GM18909 (cell line): ENCODE results near the gene HOGA1.
A peak's percentile ranks its signal among the peaks of the same experiment; 100 is the strongest.
"Not testable (repeated sequence)": the region's sequence is repeated elsewhere in the genome, so short reads cannot be mapped to it uniquely, and the experiment has no call there.

Source experiments
- ATAC-seq: cut with Tn5 transposase; IDR thresholded peaks from one replicate; pipeline ENCODE4 v1.9.1; 2021; ENCODE audit warnings: mild to moderate bottlenecking; ENCODE audit not compliant: unreplicated experiment, poor library complexity

The HOGA1 gene

DNA sequence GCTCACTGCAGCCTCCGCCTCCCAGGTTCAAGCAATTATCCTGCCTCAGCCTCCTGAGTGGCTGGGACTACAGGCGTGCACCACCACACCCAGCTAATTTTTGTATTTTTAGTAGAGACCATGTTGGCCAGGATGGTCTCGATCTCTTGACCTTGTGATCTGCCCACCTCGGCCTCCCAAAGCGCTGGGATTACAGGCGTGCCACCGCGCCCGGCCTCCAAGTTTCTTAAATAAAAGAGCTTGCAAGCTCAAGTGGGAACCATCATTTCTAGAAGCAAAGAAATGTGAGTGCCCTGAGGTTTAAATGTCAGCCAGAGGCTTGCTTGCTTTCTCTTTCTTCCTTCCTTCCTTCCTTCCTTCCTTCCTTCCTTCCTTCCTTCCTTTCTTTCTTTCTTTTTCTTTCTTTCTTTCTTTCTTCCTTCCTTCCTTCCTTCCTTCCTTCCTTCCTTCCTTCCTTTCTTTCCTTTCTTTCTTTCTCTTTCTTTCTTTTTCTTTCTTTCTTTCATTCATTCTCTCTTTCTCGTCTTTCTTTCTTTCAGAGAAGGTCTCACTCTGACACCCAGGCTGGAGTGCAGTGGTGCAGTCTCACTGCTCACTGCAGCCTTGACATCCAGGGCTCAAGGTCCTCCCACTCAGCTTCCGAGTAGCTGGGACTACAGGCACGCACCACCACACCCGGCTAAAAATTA is 58.4 kb downstream of the HOGA1 start:
- ATAC-seq, result not testable (repeated sequence)

DNA sequence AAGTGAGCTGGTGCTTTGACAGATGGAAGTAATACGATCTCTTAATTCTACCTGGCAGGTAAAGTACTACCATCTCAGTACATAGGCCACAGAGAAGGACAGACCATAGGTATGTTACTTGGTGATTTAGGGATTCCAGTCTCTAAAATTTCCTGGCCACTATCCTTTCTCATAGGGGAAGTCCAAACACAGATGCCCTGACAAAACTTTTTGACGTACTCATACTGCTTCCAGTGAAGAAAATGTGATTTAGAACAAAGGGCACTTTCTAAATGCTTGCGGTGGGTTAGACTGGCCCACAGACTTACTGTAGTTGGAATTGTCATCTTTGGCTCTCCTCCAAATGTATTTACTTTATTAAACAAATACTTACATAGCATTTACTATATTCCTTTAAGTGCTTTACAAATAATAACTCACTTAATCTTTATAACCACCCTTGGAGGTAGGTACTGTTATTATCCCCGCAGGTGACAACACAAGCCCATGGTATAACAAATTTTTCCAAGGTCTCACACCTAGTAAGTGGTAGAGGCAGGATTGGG is 59.3 kb downstream of the HOGA1 start:
- ATAC-seq, result no peak

DNA sequence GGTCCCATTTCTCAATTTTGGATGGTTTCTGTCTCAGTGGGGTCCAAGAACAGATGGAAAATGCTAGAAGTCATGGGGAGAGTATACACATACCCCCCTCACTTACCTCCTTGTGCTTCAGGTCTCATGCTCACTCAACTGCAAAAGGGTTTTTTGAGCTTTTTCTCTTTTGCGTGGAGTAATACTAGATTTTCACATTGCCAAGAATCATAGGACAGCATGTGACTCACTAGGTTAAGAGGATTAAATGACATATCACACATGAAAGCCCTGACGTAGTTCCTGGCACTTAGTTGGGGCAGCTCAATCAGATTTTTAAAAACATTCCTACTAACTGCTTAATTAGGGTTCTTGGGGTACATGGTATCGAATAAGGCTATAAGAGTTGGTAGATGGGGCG is 60.7 kb downstream of the HOGA1 start:
- ATAC-seq, result no peak

DNA sequence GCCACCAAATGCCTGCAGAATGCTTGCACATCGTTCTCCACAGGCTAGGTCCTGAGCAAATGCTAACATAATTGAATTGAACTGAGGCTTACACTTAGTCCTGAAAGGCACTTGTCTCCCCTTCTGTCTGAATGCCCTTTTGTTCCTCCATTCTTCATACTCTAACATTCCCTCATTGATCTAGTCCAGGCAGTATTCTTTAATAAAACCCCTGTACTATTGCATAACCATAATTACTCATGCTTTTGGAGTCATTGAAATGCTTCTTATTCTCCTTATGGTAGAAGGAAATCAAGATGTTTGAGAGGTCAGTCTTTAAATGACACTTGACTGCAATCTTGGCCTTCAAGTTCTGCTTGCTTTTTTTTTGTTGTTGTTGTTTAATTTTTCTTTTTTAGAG is 63.4 kb downstream of the HOGA1 start:
- no peak for ATAC-seq

DNA sequence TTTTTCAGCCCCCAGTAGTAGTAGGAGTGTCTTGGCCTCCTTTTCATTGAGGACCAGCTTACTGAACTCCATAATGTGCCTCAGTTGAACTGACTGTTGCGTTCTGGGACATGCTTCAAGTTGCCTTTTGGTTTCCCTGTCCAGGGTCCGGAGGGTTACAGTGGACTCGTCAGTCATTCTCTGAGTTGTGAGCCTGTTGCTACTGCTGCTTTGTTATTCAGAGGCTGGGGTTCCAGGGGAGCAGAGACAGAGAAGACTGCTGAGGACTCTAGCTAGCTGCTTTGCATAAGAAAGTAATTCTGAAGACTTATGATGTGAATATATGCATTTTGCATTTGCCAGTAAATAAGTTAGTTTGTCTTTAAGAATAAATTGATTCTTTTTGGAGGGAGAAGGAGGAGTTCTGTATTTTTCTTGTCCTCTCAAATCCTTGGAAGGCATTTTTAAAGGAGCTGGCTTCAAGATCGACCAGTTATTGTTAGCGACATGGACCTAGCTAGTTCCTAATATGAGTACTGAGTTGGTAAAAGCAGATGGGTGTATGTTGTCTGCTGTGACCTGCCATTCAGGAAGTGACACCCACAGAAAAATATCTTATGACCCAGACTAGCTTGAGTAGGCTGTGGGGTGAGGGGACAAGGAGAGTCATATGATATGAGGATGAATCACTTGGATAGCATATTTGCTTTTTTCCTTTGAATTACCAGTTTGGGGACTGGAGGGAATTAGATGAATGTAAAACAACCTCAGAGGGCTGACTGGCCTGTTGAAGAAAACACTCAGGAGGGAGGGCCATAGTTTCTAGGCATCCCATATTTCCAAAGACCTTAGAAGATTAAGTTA is 64.6 kb downstream of the HOGA1 start:
- peak; percentile 85 for ATAC-seq

DNA sequence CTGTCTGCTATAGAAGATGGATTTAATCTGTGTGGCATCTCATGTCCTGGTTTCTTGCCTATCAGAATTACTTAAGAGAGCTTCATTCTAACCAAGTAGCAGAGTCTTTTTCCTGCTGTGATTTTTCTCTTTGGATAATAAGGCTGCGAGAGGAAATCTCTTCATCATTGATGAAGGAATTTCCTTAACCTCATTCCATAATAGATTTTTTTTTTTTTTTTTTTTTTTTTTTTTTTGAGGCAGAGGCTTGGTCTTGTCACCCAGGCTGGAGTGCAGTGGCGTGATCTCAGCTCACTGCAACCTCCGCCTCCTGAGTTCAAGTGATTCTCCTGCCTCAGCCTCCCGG is 65.2 kb downstream of the HOGA1 start:
- ATAC-seq, result not testable (repeated sequence)

DNA sequence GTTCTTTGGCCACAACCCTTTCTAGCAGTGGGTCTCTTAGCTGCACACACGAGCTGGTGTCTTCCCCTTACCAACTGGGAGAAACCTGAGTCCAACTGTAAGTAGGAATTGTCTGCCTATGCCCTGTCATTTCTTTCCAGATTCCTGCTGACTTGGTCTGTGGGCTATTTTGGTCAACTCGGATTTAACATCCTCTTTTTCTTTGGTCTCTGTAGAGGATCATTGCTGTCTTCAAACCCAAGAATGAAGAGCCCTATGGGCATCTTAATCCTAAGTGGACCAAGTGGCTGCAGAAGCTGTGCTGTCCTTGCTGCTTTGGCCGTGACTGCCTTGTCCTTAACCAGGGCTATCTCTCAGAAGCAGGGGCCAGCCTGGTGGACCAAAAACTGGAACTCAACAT is 66.5 kb downstream of the HOGA1 start:
- no peak for ATAC-seq

DNA sequence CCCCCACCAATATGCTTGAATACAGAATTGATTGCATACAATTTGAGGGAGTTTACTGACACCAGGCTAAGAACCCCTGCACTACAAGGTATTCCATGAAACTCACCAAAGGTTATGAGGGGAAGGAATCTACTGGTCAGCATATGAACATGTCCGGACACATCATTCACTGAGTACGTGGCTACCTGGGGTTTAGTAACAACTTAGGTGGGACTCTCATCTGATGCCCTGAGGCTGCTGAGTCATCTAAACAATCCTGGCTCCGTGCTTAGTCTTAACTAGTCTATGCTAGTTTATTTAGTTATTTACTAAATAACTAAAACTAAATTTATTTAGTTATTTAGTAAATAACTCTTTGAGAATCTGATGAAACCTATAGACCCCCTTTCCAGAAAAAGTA is 67.6 kb downstream of the HOGA1 start:
- no peak for ATAC-seq

DNA sequence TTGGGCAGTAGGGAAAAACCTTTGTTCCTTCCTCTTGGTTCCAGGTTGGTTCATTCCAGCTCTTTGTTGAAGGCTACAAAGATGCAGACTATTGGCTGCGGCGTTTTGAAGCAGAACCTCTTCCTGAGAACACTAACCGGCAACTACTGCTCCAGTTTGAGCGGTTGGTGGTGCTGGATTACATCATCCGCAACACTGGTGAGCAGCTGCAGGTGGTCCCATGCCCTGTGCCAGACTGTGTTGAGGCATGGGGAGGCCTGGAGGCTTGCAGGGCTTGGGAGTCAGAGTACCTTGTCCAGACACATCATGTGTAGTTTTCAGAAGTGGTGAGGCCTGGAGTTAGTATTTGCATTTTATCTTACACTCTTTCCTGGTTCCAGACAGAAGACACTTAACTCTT is 72.6 kb downstream of the HOGA1 start:
- ATAC-seq, result no peak

DNA sequence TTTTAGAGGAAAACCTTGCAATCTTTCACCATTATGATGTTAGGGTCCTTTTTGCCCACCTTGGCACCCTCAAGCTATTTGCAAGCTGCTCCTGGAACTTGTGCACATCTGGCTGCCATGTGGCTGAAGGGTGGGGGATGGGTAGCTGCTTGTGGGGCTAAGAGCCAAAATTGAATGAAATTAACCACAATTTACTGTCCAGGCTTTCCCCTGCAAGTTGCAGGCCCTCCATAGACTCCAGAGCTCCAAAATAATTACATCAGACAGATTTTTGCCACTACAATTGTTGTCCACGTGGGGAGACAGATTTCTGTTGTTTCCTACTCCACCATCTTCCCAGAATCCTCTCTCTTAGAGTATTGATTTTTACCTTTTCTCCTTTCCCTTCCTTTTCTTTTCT is 75.4 kb downstream of the HOGA1 start:
- no peak for ATAC-seq
